Cerebellar cortex (tissue), 1 donor: ENCODE measurements around the gene MAT1A.
"Not testable (repeated sequence)": the region's sequence is repeated elsewhere in the genome, so short reads cannot be mapped to it uniquely, and the experiment has no call there.

Source experiments
- DNase-seq: peaks from one replicate; pipeline ENCODE4 v3.0.0-alpha.2; 2015; ENCODE audit warnings: low spot score

Gene MAT1A

DNA sequence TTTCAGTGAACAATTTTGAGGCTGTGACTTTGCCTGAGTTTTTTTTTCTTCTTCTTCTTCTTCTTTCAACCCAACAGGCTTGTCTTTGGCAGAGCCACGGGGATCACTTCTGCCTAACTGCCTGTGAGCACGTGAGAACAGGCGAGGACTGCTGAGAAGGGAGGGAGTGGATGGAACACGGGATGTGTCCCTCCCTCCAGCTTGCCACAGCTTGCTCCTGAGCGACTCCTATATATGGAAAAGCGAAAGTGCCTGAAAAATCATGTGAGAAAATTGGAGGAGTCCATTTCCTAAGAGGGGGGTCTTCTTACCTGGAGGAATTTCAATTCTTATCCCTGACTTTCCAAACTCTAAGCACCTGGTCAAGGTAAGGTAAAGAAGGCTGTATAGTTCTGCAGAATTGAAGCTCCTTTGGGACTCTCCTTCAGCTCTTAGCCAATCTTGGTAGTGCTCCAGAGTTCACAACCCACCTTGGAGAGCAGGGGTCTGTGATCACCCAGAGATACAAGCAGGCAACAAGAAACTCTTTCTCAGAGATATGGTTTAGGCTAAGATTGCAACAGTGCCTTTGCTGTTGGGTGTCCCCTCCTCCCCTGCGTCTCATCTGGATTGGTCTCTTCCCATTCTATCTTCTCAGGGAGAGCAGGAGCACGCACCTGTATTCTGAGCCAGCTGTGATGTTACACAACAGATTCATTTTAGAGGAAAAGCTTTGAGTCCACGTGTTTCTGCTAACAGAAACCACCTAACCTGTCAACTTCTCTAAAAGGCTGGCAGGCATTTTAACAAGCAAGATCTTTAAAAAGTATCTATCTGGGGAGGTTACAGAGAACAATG lies at the start of gene MAT1A:
MAT1A (minus strand) TSS at position 208 of the 837 bp plus-strand sequence. CDS start 235 bp downstream, outside the sequence.
- no peak for DNase-seq

DNA sequence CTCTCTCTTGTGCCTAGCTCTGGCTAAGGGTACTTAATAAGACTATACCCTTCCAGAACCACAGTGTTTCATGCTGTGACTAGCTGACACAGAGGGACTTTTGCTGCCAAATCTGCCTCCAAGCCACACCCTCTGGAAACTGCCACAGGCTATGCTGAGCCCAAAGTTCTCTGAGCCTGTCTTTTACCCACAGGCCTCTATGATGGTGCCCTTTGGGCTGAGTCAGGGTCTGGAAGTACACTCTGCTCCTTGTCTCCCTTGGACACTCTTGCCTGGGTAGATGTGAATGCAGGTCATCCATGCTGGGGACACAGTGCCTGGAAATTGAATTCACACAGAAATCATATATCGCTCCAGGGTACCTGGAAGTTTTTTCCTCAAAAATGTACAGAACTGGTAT lies 44.5 kb upstream of the MAT1A start:
- DNase-seq, result peak; percentile 6

DNA sequence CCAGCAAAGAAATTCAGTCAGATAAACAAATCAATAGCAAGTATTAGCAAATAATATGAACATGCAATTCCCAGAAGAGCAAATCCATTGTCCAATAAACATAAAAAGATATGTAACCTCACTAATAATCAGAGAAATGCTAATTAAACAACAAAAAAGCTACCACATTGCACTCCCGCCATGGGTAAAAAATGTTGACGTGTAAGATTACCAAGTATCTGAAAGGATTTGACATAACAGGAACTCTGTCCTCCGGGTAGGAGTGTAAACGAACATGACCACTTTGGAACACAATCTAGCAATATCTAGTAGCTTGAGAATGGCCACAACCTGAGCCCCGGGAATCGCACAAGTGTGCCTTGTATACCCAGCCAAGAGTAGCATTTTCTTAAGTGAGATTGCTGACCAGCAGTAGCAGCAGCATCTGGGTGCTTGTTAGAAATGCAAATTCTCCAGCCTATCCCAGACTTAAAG lies 35.5 kb upstream of the MAT1A start:
- no peak for DNase-seq

DNA sequence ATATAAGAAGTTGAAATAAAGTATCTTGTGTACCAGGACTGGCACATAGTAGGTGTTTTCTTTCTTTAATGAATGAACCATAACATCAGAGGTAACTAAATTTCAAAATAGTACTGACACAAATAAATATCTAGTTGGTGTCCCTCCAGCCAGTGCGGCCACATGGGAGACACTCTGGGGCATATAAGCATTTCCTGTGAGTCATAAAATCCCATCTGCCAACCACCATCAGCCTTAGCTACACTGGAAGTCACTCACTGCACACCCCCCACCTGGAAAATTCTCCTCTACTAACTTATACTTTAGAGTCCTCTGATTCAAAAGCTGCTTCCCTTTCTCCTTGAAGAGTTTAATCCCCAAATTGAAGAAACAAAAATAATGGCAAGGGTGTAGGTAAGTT lies 34.6 kb upstream of the MAT1A start:
- DNase-seq, result no peak

GRCh38 chr10:80323311-80323710 lies 33.9 kb upstream of the MAT1A start:
- DNase-seq, result no peak

- DNase-seq, result no peak
These were observed 33.3 kb upstream of the MAT1A start for GRCh38 chr10:80322711-80323110.

DNA sequence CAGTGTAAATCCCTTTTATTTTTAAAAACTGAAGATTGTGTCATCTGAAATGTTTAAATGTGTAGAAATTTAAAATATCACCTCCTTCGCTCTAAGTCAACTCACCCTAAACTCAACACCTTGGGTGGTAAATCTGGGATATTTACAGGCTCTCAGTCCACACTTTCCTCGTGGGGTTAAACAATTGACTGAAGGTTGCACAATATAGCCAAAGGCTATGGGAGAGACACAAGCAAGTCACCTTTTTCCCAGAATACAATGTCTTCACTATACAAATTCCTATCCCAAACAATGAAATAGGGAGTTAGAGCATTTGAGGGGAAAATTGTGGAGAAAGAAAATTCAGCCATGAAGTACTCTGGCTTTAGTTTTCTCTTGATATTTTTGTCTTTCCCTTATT lies 32.7 kb upstream of the MAT1A start:
- no peak for DNase-seq

GRCh38 chr10:80321183-80321582 lies 31.7 kb upstream of the MAT1A start:
- no peak for DNase-seq

GRCh38 chr10:80320377-80320776 lies 30.9 kb upstream of the MAT1A start:
- no peak for DNase-seq

DNA sequence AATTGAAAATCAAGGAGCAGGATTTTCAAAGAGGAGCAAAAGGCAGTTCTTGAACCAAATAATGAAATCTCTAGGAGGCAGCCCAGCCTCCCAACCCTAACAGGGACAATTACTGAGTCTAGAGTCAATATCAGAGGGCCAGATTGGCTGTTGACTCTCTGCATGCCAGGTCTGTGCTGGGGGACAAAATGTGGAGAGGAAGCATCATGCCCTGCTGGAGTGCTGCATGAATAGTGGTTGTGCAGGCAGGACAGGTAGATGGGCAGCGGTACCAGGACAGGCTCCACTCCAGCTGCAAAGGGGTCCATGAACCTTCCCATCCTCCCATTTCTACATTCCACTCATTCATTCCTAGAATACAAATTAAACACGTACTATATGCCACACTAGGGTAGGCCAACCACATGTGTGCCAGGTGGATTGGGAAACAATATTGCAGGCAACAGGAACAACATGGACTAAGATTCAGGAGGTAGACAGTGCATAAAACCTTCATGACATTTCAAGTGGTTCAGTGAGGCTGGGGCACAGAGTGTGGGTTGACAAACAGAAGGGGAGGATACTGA lies 30.4 kb upstream of the MAT1A start:
- no peak for DNase-seq

DNA sequence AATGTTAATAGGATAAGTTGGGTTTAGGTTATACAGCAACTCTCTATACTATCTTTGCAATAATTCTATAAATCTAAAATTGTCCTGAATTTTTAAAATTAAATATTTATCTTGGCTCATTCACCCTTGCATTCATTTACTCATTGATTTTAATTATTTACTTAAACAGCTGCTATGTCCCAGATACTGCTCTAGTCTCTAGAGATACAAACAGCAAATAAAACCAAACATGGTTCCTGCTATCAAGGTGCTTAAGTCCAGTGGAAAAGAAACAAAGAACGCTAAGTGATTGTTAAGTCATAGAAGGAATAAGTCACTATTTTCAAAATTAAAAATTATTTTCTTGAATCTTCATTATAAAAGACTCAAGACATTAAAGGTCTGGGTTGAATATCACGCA lies 29.9 kb upstream of the MAT1A start:
- DNase-seq, result no peak

- no peak for DNase-seq
These were observed 29.3 kb upstream of the MAT1A start for GRCh38 chr10:80318742-80319141.

DNA sequence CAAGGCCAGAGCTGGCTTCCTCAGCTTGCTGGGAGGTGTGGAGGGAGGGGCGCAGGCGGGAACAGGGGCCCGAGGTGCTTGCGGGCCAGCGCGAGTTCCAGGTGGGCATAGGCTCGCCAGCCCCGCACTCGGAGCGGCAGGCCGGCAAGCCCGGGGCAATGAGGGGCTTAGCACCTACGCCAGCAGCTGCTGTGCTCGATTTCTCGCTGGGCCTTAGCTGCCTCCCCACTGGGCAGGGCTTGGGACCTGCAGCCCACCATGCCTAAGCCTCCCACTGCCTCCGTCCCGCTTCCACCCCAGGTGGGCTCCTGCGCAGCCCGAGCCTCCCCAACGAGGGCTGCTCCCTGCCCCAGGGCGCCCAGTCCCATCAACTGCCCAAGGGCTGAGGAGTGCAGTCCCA lies 25.9 kb upstream of the MAT1A start:
- DNase-seq, result no peak

- DNase-seq, result no peak
These were observed 24.1 kb upstream of the MAT1A start for GRCh38 chr10:80313523-80313922.

DNA sequence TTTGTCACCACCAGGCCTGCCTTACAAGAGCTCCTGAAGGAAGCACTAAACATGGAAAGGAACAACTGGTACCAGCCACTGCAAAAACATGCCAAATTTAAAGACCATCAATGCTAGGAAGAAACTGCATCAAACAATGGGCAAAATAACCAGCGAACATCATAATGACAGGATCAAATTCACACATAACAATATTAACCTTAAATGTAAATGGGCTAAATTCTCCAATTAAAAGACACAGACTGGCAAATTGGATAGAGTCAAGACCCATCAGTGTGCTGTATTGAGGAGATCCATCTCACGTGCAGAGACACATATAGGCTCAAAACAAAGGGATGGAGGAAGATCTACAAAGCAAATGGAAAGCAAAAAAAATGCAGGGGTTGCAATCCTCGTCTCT lies 16.5 kb upstream of the MAT1A start:
- not testable (repeated sequence) for DNase-seq

GRCh38 chr10:80296942-80297341 lies 7.5 kb upstream of the MAT1A start:
- DNase-seq, result no peak

GRCh38 chr10:80292607-80293239 lies 3.3 kb upstream of the MAT1A start:
- DNase-seq, result no peak

- DNase-seq, result no peak
These were observed 1.2 kb upstream of the MAT1A start for GRCh38 chr10:80290474-80291220.

DNA sequence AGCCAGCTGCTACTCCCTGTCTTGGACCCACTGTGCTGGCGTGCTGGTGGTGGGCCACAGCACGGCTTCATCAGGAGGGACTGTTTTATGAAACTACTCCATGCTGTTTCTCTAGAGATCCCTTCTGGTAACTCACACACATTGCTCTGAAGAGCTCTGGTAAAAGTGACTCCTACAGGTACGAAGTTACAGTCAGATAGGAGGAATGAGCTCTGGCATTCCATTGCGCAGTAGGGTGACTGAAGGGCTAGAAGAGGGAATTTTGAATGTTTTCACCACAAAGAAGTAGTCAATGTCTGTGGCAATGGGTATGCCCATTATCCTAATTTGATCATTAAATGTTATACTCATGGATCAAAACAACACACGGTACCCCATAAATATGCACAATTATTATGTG lies 609 bp downstream of the MAT1A start:
- DNase-seq, result no peak

DNA sequence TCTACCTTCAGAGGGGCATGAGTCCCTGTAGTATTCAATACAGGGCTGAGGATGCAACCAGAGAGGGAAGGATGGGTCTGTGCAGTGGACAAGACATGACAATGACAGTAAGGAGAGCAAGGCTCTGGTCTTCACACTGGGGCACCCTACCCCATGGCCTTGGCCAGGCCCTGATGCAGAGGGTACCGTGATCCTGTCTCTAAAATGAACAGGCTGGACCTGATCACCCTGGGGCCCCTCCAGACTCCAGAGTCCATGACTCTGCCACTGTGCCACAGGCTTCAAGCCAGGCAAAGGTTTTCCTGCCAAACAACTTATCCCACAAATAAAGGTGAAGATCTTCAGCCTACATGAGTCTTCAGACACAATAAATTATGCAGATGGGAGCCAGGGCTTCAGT lies 4.9 kb downstream of the MAT1A start:
- DNase-seq, result no peak

GRCh38 chr10:80283536-80284199 lies 5.8 kb downstream of the MAT1A start:
- DNase-seq, result no peak

GRCh38 chr10:80283119-80283518 lies 6.3 kb downstream of the MAT1A start:
- DNase-seq, result no peak
